SK-N-DZ (cell line): ENCODE data around the gene FURIN.
A peak's percentile ranks its signal among the peaks of the same experiment; 100 is the strongest.
"Not testable (repeated sequence)": the region's sequence is repeated elsewhere in the genome, so short reads cannot be mapped to it uniquely, and the experiment has no call there.

ENCODE experiments used
- DNase-seq: peaks from one replicate; pipeline ENCODE4 v3.0.0-alpha.2; 2015; ENCODE audit warnings: low spot score

Gene FURIN

GRCh38 chr15:90915216-90915807 lies 46.9 kb downstream of the FURIN start:
- DNase-seq, result peak; percentile 19

GRCh38 chr15:90915808-90916440 lies 47.5 kb downstream of the FURIN start:
- no peak for DNase-seq

GRCh38 chr15:90916461-90916860 lies 48.1 kb downstream of the FURIN start:
- no peak for DNase-seq

- DNase-seq, result no peak
Measured at GRCh38 chr15:90917569-90917968, 49.2 kb downstream of the FURIN start.

- DNase-seq, result no peak
Measured at GRCh38 chr15:90918034-90918788, 49.8 kb downstream of the FURIN start.

GRCh38 chr15:90918835-90919234 lies 50.4 kb downstream of the FURIN start:
- no peak for DNase-seq

- no peak for DNase-seq
Measured at GRCh38 chr15:90921887-90922286, 53.5 kb downstream of the FURIN start.

- not testable (repeated sequence) for DNase-seq
Measured at GRCh38 chr15:90922712-90923322, 54.4 kb downstream of the FURIN start.

GRCh38 chr15:90924375-90924774 lies 56.0 kb downstream of the FURIN start:
- DNase-seq, result no peak

GRCh38 chr15:90926766-90927165 lies 58.4 kb downstream of the FURIN start:
- not testable (repeated sequence) for DNase-seq

- DNase-seq, result not testable (repeated sequence)
Measured at GRCh38 chr15:90928106-90928505, 59.7 kb downstream of the FURIN start.

GRCh38 chr15:90929246-90930019 lies 61.0 kb downstream of the FURIN start:
- no peak for DNase-seq

- peak; percentile 35 for DNase-seq
Measured at GRCh38 chr15:90930861-90931574, 62.6 kb downstream of the FURIN start.

- no peak for DNase-seq
Measured at GRCh38 chr15:90931575-90931827, 63.1 kb downstream of the FURIN start.

- peak; percentile 82 for DNase-seq
Measured at GRCh38 chr15:90931828-90932659, 63.7 kb downstream of the FURIN start, which contains the start of gene HDDC3. Gene HDDC3 (minus strand): TSS chr15:90932549. CDS start chr15:90932540, 9 bp downstream.

GRCh38 chr15:90932660-90932991 lies 64.2 kb downstream of the FURIN start:
- DNase-seq, result no peak
